ENCODE data around the gene STH.

The STH gene

DNA sequence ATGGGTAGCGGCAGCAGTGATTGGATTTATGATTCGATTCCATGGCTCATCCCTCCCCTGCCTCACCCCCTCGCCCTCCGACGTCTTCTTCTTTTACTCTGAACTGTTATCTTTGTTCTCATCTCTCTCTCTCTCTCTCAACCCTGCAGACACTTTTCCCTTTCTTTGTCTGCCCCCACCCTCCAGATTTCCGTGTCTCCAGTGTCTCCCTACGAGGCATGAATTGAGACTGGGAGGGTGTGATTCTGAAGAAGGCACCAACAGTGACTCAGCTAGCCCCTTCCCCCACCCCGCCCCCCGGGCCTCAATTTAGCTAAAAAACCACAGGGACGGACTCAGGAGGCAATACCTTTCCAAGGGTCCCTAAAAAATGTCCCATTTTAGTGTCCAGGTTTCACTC lies 47.6 kb upstream of the STH start:
- Histone ChIP-seq H3K27me3 (replicated peaks; ENCODE audit: insufficient read depth, low read length) (peaks cover 3% of the 10 kb centered on the region; the same call in 1 of the 2 replicates), H3K4me2 (ENCODE audit: low read depth, low read length) (no peak overlapping the region), H3K9me3 (replicated peaks; ENCODE audit: insufficient read depth, low read length) (no peaks in the 10 kb centered on the region), H3K4me1 (ENCODE audit: low read length) (0 out of 2 replicates have a peak, but pooled peaks cover 4% of the 10 kb centered on the region), H3K9ac (ENCODE audit: low read length) (no peak overlapping the region), H3K9me2 (replicated peaks; ENCODE audit: insufficient read depth, low read length) (no peaks in the 10 kb centered on the region), H3K79me2 (ENCODE audit: low read length) (no peaks in the 10 kb centered on the region), H3K27ac (ENCODE audit: low read length) (no peak overlapping the region), H3K4me3 (ENCODE audit: low read length) (no peak overlapping the region), H2AFZ (ENCODE audit: low read length) (no peak overlapping the region), H3K36me3 (replicated peaks; ENCODE audit: insufficient read depth, low read length) (no peaks in the 10 kb centered on the region), H4K20me1 (ENCODE audit: insufficient read depth, low read length) (no peaks in the 10 kb centered on the region), H3F3A (ENCODE audit: insufficient read depth, low read length) (no peaks in the 10 kb centered on the region)
- TF ChIP-seq EZH2 (optimal IDR thresholded peaks at IDR 0.05; ENCODE audit: low read depth, low read length) (no peak), EZH2phosphoT487 (IDR thresholded peaks at IDR 0.05; ENCODE audit: low read length) (no peak)
- TF ChIP-seq, protein P1, sequence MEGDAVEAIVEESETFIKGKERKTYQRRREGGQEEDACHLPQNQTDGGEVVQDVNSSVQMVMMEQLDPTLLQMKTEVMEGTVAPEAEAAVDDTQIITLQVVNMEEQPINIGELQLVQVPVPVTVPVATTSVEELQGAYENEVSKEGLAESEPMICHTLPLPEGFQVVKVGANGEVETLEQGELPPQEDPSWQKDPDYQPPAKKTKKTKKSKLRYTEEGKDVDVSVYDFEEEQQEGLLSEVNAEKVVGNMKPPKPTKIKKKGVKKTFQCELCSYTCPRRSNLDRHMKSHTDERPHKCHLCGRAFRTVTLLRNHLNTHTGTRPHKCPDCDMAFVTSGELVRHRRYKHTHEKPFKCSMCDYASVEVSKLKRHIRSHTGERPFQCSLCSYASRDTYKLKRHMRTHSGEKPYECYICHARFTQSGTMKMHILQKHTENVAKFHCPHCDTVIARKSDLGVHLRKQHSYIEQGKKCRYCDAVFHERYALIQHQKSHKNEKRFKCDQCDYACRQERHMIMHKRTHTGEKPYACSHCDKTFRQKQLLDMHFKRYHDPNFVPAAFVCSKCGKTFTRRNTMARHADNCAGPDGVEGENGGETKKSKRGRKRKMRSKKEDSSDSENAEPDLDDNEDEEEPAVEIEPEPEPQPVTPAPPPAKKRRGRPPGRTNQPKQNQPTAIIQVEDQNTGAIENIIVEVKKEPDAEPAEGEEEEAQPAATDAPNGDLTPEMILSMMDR (IDR thresholded peaks at IDR 0.05; ENCODE audit: low read length), result no peak
- no peak for DNase-seq

DNA sequence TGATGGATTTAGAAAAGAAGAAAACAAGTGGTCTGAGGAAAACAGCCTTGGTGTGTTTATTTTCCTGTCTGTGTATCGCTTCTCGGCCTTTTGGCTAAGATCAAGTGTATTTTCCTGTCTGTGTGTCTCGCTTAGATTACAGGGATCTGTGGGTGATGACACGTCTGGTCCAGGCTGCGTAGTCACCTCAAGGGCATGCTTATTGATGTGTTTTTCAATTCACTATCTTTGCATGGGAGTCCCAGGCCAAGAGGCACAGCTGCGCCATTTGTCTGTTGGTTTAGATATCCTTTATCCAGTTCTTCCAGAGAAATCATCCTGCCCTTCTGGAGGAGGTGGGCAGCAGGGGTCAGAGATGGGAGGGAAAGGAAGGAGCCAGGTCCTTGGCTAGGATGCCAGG lies 47.1 kb upstream of the STH start:
- Histone ChIP-seq H3K79me2 (ENCODE audit: low read length) (no peaks in the 10 kb centered on the region), H3K9me3 (replicated peaks; ENCODE audit: insufficient read depth, low read length) (no peaks in the 10 kb centered on the region), H4K20me1 (ENCODE audit: insufficient read depth, low read length) (no peaks in the 10 kb centered on the region), H3K4me3 (ENCODE audit: low read length) (no peak overlapping the region), H3K9me2 (replicated peaks; ENCODE audit: insufficient read depth, low read length) (no peaks in the 10 kb centered on the region), H3K27ac (ENCODE audit: low read length) (no peak overlapping the region), H3F3A (ENCODE audit: insufficient read depth, low read length) (no peaks in the 10 kb centered on the region), H3K36me3 (replicated peaks; ENCODE audit: insufficient read depth, low read length) (no peaks in the 10 kb centered on the region), H2AFZ (ENCODE audit: low read length) (no peak overlapping the region), H3K4me2 (ENCODE audit: low read depth, low read length) (no peak overlapping the region), H3K9ac (ENCODE audit: low read length) (no peak overlapping the region), H3K4me1 (ENCODE audit: low read length) (0 out of 2 replicates have a peak, but pooled peaks cover 4% of the 10 kb centered on the region), H3K27me3 (replicated peaks; ENCODE audit: insufficient read depth, low read length) (peaks cover 3% of the 10 kb centered on the region; the same call in 1 of the 2 replicates)
- no peak for TF ChIP-seq EZH2 (optimal IDR thresholded peaks at IDR 0.05; ENCODE audit: low read depth, low read length)
- no peak for TF ChIP-seq EZH2phosphoT487 (IDR thresholded peaks at IDR 0.05; ENCODE audit: low read length)
- TF ChIP-seq, protein P1 (IDR thresholded peaks at IDR 0.05; ENCODE audit: low read length), result no peak
- DNase-seq, result no peak

DNA sequence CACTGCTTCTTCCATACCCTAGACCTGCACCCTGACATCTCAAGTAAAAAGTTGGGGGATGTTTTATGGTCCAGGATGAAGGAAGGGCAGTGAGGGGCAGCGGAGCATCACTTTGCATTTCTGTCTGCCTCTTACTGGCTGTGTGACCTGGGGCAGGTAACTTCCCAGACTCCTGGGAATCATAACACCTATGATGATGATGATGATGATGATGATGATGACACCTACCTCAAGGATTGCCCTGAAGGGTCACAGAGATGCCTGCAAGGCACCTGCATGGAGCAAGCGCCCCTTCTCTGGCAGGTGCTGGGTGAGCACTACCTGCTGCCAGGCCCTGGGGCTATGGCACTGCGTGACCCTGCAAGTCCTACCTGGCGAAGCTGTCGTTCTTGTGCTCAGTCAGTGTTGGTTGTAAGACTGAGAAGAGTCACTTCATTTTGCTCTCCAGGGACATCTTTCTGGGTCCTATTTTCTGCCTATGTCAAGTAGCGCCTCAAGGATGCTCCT lies 46.2 kb upstream of the STH start:
- Histone ChIP-seq H3K27me3 (replicated peaks; ENCODE audit: insufficient read depth, low read length) (peaks cover 3% of the 10 kb centered on the region; the same call in 1 of the 2 replicates), H3K27ac (ENCODE audit: low read length) (no peak overlapping the region), H3K4me3 (ENCODE audit: low read length) (no peak overlapping the region), H3K4me1 (ENCODE audit: low read length) (0 out of 2 replicates have a peak, but pooled peaks cover 4% of the 10 kb centered on the region), H4K20me1 (ENCODE audit: insufficient read depth, low read length) (no peaks in the 10 kb centered on the region), H3K9ac (ENCODE audit: low read length) (no peak overlapping the region), H3K9me3 (replicated peaks; ENCODE audit: insufficient read depth, low read length) (no peaks in the 10 kb centered on the region), H3K4me2 (ENCODE audit: low read depth, low read length) (no peak overlapping the region), H3K9me2 (replicated peaks; ENCODE audit: insufficient read depth, low read length) (no peaks in the 10 kb centered on the region), H3F3A (ENCODE audit: insufficient read depth, low read length) (no peaks in the 10 kb centered on the region), H3K79me2 (ENCODE audit: low read length) (no peaks in the 10 kb centered on the region), H3K36me3 (replicated peaks; ENCODE audit: insufficient read depth, low read length) (no peaks in the 10 kb centered on the region), H2AFZ (ENCODE audit: low read length) (no peak overlapping the region)
- no peak for DNase-seq
- TF ChIP-seq EZH2 (optimal IDR thresholded peaks at IDR 0.05; ENCODE audit: low read depth, low read length) (no peak), EZH2phosphoT487 (IDR thresholded peaks at IDR 0.05; ENCODE audit: low read length) (no peak)
- TF ChIP-seq, protein P1 (IDR thresholded peaks at IDR 0.05; ENCODE audit: low read length), result no peak
